AG09319 (cell line): ENCODE data around the gene PNPLA5.

Source experiments
- DNase-seq: peaks from one replicate; pipeline ENCODE4 v3.0.0-alpha.2; 2010; ENCODE audit warnings: low read depth; ENCODE audit errors: extremely low read depth
- CTCF ChIP-seq: IDR thresholded peaks from 2 replicates; pipeline ENCODE4 v1.5.1; 2011; ENCODE audit warnings: low read depth, mild to moderate bottlenecking, inconsistent platforms, low read length, moderate library complexity

The PNPLA5 gene

GRCh38 chr22:43889860-43890253 is 2.0 kb downstream of the PNPLA5 start:
- no peak for TF ChIP-seq CTCF
- no peak for DNase-seq

- DNase-seq, result no peak
- TF ChIP-seq CTCF, result no peak
Observed at GRCh38 chr22:43889201-43889859, 2.5 kb downstream of the PNPLA5 start.

- TF ChIP-seq CTCF, result no peak
Observed at GRCh38 chr22:43888740-43889139, 3.1 kb downstream of the PNPLA5 start.

GRCh38 chr22:43887391-43887790 is 4.4 kb downstream of the PNPLA5 start:
- DNase-seq, result no peak

More at GRCh38 chr22:43888740-43889139, 3.1 kb downstream of the PNPLA5 start:
- DNase-seq, result no peak

GRCh38 chr22:43886231-43886630 is 5.6 kb downstream of the PNPLA5 start:
- no peak for TF ChIP-seq CTCF
- DNase-seq, result no peak

More at GRCh38 chr22:43887391-43887790, 4.4 kb downstream of the PNPLA5 start:
- TF ChIP-seq CTCF, result no peak

- TF ChIP-seq CTCF, result no peak
- no peak for DNase-seq
Observed at GRCh38 chr22:43885786-43886185, 6.0 kb downstream of the PNPLA5 start.

GRCh38 chr22:43885319-43885671 is 6.5 kb downstream of the PNPLA5 start:
- TF ChIP-seq CTCF, result no peak
- no peak for DNase-seq
